GM19043 (cell line): ENCODE results near the gene VMA21.

ENCODE experiments used
- ATAC-seq: cut with Tn5 transposase; IDR thresholded peaks from one replicate; pipeline ENCODE4 v1.9.1; 2021; ENCODE audit warnings: low read depth; ENCODE audit not compliant: unreplicated experiment

Gene VMA21, protein sequence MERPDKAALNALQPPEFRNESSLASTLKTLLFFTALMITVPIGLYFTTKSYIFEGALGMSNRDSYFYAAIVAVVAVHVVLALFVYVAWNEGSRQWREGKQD

GRCh38 chrX:151396825-151397740 is at the start of gene VMA21:
VMA21 (plus strand) TSS chrX:151397206; CDS start chrX:151397309, 103 bp downstream.
- ATAC-seq, result peak; percentile 85

- no peak for ATAC-seq
Observed at GRCh38 chrX:151359341-151359740, 37.7 kb upstream of the VMA21 start.

DNA sequence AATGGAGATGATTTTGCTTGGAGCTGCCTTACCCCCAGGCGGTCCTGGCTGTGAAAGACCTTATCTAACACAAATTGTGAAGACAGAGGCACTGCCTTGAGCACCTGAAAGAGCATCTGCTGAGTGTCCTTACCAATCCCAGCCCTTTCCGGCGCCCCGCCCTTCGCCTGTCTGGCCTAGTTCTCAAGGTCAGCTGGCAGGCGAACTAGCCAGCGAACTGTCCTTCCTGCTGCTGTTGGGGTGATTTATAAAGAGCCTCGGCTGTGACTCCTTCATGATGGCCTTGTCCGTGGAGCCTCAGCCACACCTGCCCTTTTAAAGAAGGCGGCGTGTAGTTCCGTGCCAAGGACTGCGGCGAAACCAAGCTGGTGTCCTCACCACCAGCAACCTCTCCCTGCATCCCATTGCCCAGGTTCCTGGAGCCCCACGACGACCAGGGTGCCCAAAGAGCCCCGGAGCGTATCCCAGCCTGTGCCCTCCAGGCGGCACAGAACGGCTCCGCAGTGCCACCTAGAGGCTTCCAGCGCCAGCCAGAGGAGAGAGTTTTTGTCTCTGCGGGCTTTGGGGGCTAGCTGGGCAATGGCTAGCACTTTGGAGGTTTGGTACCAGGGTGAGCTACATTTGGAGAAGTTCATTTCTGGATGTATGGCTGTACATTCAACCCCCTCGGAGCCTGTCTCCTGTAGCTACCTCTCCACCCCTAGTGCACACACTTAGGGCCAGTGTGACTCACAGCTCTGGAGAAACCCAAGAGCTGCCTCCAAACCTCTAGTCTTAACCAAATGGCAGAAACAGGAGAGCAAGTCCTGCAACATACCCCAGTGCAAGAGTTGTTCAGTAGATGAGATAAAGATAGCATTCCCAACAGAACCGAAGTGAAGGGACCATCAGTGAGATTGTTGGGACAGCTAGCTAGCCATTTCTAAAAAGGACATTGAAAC is 36.8 kb upstream of the VMA21 start:
- peak; percentile 89 for ATAC-seq

DNA sequence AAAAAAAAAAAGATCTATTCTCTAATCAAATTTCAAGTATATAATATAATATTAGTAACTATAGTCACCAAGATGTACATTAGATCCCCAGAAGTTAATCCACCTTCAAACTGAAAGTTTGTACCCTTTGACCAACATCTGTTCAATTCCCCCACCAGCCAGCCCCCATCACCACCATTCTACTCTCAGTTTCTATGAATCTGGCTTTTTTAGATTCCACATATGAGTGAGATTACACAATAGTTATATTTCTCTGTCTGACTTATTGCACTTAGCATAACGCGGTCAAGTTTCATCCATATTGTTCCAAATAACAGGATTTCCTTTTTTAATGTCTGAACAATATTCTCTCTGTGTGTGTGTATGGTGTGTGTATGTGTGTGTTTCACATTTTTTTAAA is 33.7 kb upstream of the VMA21 start:
- ATAC-seq, result no peak

- no peak for ATAC-seq
Observed at GRCh38 chrX:151365579-151365978, 31.4 kb upstream of the VMA21 start.

GRCh38 chrX:151370906-151371305 is 26.1 kb upstream of the VMA21 start:
- no peak for ATAC-seq

DNA sequence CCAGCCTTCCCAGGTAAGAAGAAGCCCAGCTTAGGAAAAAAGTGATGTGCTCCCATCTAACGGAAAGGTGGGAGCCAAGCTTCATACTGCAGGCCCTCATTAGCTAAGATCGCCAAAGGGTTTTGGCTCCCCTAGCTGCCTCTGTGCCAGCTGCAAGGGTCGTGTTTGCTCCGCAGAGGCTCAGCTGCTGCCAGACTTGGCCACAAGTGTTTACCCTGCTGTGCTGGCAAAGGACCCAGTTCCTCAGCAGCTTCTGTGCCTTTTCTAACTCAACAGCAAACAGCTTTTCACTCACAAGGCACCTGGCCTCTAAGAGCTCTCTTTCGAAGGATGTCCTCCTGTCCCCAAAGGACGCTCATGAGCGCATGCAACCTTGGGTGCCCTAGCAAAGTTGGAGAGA is 12.2 kb upstream of the VMA21 start:
- no peak for ATAC-seq

GRCh38 chrX:151386838-151387459 is 10.1 kb upstream of the VMA21 start:
- ATAC-seq, result no peak

- ATAC-seq, result no peak
Observed at GRCh38 chrX:151391722-151392121, 5.3 kb upstream of the VMA21 start.

- ATAC-seq, result no peak
Observed at GRCh38 chrX:151393514-151393913, 3.5 kb upstream of the VMA21 start.

GRCh38 chrX:151396042-151396824 is 773 bp upstream of the VMA21 start:
- ATAC-seq, result peak; percentile 26

DNA sequence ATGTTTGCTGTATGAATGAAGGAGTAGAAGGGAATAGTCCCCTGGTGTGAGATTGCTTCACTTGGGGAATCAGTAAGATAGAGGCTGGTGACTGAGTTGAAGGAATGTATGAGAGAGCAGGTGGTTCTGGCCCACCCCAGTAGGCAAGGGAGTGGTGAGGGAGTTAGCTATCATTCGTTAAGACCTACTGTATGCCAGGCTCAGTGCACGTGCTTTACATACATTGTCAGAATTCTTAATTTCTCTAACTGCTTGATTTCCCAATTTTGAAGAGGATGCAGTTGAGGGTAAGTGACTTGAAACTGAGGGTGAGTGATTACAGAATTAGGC is 700 bp downstream of the VMA21 start:
- ATAC-seq, result no peak

GRCh38 chrX:151398346-151398745 is 1.3 kb downstream of the VMA21 start:
- ATAC-seq, result no peak

DNA sequence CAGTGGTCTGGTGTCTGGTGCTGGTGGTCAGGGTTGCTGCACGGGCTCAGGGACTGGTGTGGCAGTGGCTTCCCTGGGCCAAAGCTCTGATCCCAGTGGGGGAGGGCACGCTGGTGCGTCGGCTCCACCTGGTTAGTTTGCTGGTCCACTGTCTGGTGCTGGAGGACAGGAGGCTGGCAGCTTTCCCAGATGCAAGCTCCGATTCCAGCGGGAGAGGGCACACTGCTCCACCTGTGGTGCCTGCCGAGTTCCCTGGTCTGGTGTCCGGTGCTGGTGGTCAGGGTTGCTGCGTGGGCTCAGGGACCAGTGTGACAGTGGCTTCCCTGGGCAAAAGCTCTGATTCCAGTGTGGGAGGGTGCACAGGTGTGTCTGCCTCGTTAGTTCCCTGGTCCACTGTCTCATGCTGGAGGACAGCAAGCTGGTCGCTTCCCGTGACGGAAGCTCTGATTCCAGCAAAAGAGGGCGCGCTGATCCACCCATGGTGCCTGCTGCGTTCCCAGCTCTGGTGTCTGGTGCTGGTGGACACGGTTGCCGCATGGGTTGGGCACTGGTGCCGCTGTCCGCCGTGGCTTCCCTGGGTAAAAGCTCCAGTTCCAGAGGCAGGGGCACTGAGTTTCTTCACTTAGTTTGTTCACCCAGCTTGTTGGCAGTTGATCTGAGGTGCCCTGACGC is 5.8 kb downstream of the VMA21 start:
- no peak for ATAC-seq

GRCh38 chrX:151416579-151416978 is 19.6 kb downstream of the VMA21 start:
- no peak for ATAC-seq

- ATAC-seq, result no peak
Observed at GRCh38 chrX:151419782-151420181, 22.8 kb downstream of the VMA21 start.

DNA sequence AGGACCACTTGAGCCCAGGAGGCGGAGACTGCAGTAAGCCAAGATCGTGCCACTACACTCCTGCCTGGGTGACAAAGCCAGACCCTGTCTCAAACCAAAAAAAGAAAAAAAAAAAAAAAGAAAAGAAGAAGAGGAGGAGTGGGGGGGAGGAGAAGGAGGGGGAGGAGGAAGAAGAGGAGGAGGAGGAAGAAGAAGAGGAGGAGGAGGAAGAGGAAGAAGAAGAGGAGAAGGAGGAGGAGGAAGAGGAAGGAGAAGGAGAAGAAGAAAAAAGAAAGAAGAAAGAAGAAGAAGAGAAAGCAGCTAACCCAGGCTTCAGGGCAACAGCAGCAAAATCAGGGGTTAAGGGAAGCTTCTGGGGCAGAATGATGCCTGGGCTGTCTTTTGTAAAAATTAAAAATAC is 27.5 kb downstream of the VMA21 start:
- no peak for ATAC-seq

GRCh38 chrX:151448509-151448908 is 51.5 kb downstream of the VMA21 start:
- no peak for ATAC-seq

- ATAC-seq, result no peak
Observed at GRCh38 chrX:151458824-151459223, 61.8 kb downstream of the VMA21 start.
